ENCODE data around the gene FAM222B.
A peak's percentile ranks its signal among the peaks of the same experiment; 100 is the strongest.

- TF ChIP-seq POLR2A (IDR thresholded peaks at IDR 0.05; ENCODE audit: low read depth, low read length) (no peak), RAD21 (IDR thresholded peaks at IDR 0.05; ENCODE audit: low read length) (peak; percentile 85), CTCF (conservative IDR thresholded peaks at IDR 0.05; ENCODE audit: low read depth, low read length) (peak; percentile 100), CHD1 (IDR thresholded peaks at IDR 0.05; ENCODE audit: low read depth, low read length) (no peak), MAFK (IDR thresholded peaks at IDR 0.05; ENCODE audit: low read depth, low read length) (no peak), USF2 (IDR thresholded peaks at IDR 0.05; ENCODE audit: low read depth, low read length) (no peak), RFX5 (IDR thresholded peaks at IDR 0.05; ENCODE audit: low read depth, low read length) (no peak), MXI1 (IDR thresholded peaks at IDR 0.05; ENCODE audit: borderline replicate concordance, low read depth, low read length) (no peak), RCOR1 (IDR thresholded peaks at IDR 0.05; ENCODE audit: insufficient replicate concordance, low read length) (no peak), BHLHE40 (IDR thresholded peaks at IDR 0.05; ENCODE audit: low read depth, low read length) (no peak), ELK1 (IDR thresholded peaks at IDR 0.05; ENCODE audit: borderline replicate concordance, low read depth, low read length) (no peak)
Measured at GRCh38 chr17:28750178-28751047, 92.2 kb downstream of the FAM222B start.

All from IMR-90 (cell line).